GM23338 (cell line): ENCODE data around the gene SLC25A34. TPM values are rescaled to one million over a fixed set of nuclear protein-coding genes. Genes with fewer than 3 reads are reported as not detected.

ENCODE experiments used
- ATAC-seq: fragments of 200-7000 bp; cut with Tn5 transposase; 3 replicates; pipeline ENCODE4 v1.9.1; 2020
- DNase-seq: peaks from one replicate; pipeline ENCODE4 v3.0.0-alpha.2; 2015; ENCODE audit warnings: low spot score
- H2AFZ ChIP-seq: fragments of 200-600 bp; sonication (generic); 2 replicates; pipeline ENCODE4 v1.8.0; 2016; ENCODE audit warnings: antibody characterized with exemption, mild to moderate bottlenecking, moderate library complexity
- H3F3A ChIP-seq: fragments of 200-600 bp; sonication (generic); replicated peaks from 2 replicates; pipeline ENCODE4 v1.8.0; 2017; ENCODE audit warnings: antibody characterized with exemption, mixed run types, low read depth
- H3K27ac ChIP-seq: fragments of 200-600 bp; sonication (generic); 2 replicates; pipeline ENCODE4 v1.6.1; 2016; ENCODE audit warnings: low read depth
- H3K27me3 ChIP-seq: fragments of 200-600 bp; sonication (generic); 2 replicates; pipeline ENCODE4 v1.8.0; 2016; ENCODE audit warnings: mild to moderate bottlenecking, mixed run types, moderate library complexity; ENCODE audit not compliant: insufficient read depth
- H3K36me3 ChIP-seq: fragments of 200-600 bp; sonication (generic); 2 replicates; pipeline ENCODE4 v1.8.0; 2016; ENCODE audit warnings: mild to moderate bottlenecking; ENCODE audit not compliant: insufficient read depth
- H3K4me1 ChIP-seq: fragments of 200-600 bp; sonication (generic); 2 replicates; pipeline ENCODE4 v1.8.0; 2016; ENCODE audit warnings: mild to moderate bottlenecking, moderate library complexity; ENCODE audit not compliant: insufficient read depth
- H3K4me2 ChIP-seq: fragments of 200-600 bp; sonication (generic); 2 replicates; pipeline ENCODE4 v1.7.1; 2017; ENCODE audit warnings: mixed run types
- H3K4me3 ChIP-seq: fragments of 200-600 bp; sonication (generic); 2 replicates; pipeline ENCODE4 v1.6.1; 2016; ENCODE audit warnings: mixed run types
- H3K79me2 ChIP-seq: fragments of 200-600 bp; sonication (generic); replicated peaks from 2 replicates; pipeline ENCODE4 v1.8.0; 2017; ENCODE audit warnings: mild to moderate bottlenecking; ENCODE audit not compliant: insufficient read depth
- H3K9me2 ChIP-seq: fragments of 200-600 bp; sonication (generic); 2 replicates; pipeline ENCODE4 v1.8.0; 2017; ENCODE audit not compliant: insufficient read depth
- H4K20me1 ChIP-seq: fragments of 200-600 bp; sonication (generic); replicated peaks from 2 replicates; pipeline ENCODE4 v1.8.0; 2017; ENCODE audit warnings: mild to moderate bottlenecking; ENCODE audit not compliant: insufficient read depth
- H3K27ac Mint-ChIP-seq: 2 replicates; pipeline ENCODE4 v1.8.0; 2020; ENCODE audit warnings: inconsistent platforms, mild to moderate bottlenecking, moderate library complexity, mixed read lengths
- H3K27me3 Mint-ChIP-seq: 3 replicates; pipeline ENCODE4 v1.8.0; 2022; ENCODE audit warnings: low read depth, mild to moderate bottlenecking, moderate library complexity, mixed read lengths, inconsistent platforms; ENCODE audit not compliant: insufficient read depth, poor library complexity
- H3K36me3 Mint-ChIP-seq: 3 replicates; pipeline ENCODE4 v1.8.0; 2021; ENCODE audit warnings: low read depth, mild to moderate bottlenecking, inconsistent platforms, moderate library complexity, mixed read lengths
- H3K4me1 Mint-ChIP-seq: 3 replicates; pipeline ENCODE4 v1.8.0; 2020; ENCODE audit warnings: mild to moderate bottlenecking, inconsistent platforms, mixed read lengths
- H3K4me3 Mint-ChIP-seq: 3 replicates; pipeline ENCODE4 v1.8.0; 2021; ENCODE audit warnings: moderate library complexity, mild to moderate bottlenecking, inconsistent platforms, mixed read lengths
- H3K9me3 Mint-ChIP-seq: 3 replicates; pipeline ENCODE4 v1.8.0; 2020; ENCODE audit warnings: moderate library complexity, mild to moderate bottlenecking, inconsistent platforms, mixed read lengths
- CREB1 ChIP-seq: fragments of 250-450 bp; sonication (Bioruptor Pico); IDR thresholded peaks from 2 replicates; pipeline ENCODE4 v1.5.0; 2020; ENCODE audit warnings: low read depth, mild to moderate bottlenecking, moderate library complexity
- CTCF ChIP-seq, 2 experiments: fragments of 200-600 bp in 1 of 2; sonication (generic) in 1 of 2; conservative IDR thresholded peaks; 2 replicates each; pipeline versions ENCODE4 v1.5.1 to v1.6.1; 2016 to 2017; ENCODE audit warnings: antibody characterized with exemption in 2 of 2, low read depth in 2 of 2, mild to moderate bottlenecking in 2 of 2, moderate library complexity in 1 of 2
- EZH2 ChIP-seq: fragments of 200-600 bp; sonication (generic); IDR thresholded peaks from one replicate; pipeline ENCODE4 v1.8.0; 2017; ENCODE audit warnings: antibody characterized with exemption, mild to moderate bottlenecking, low read depth; ENCODE audit not compliant: unreplicated experiment
- JUNB ChIP-seq: IDR thresholded peaks from one replicate; pipeline ENCODE4 v1.6.1; 2016; ENCODE audit warnings: antibody characterized with exemption; ENCODE audit not compliant: unreplicated experiment
- NANOG ChIP-seq: IDR thresholded peaks from 2 replicates; pipeline ENCODE4 v1.6.1; 2016; ENCODE audit warnings: antibody characterized with exemption, borderline replicate concordance
- POLR2AphosphoS5 ChIP-seq: IDR thresholded peaks from 2 replicates; pipeline ENCODE4 v1.6.1; 2016; ENCODE audit warnings: antibody characterized with exemption, low read depth
- REST ChIP-seq: IDR thresholded peaks from one replicate; pipeline ENCODE4 v1.6.1; 2018; ENCODE audit warnings: antibody characterized with exemption; ENCODE audit not compliant: unreplicated experiment
- STAT1 ChIP-seq: IDR thresholded peaks from one replicate; pipeline ENCODE4 v1.6.1; 2016; ENCODE audit warnings: antibody characterized with exemption; ENCODE audit not compliant: unreplicated experiment
- ZNF114 ChIP-seq: fragments of 250-450 bp; sonication (Bioruptor Pico); IDR thresholded peaks from 2 replicates; pipeline ENCODE4 v1.5.0; 2020; ENCODE audit warnings: mild to moderate bottlenecking, moderate library complexity
- ZNF331 ChIP-seq: fragments of 250-450 bp; sonication (Bioruptor Pico); IDR thresholded peaks from 2 replicates; pipeline ENCODE4 v1.5.0; 2020; ENCODE audit warnings: low read depth, mild to moderate bottlenecking, moderate library complexity
- polyA plus RNA-seq: library from polyadenylated mRNA; unstranded; fragments of >200 nt; fragmentation: Nextera tagmentation; extraction: Ambion mirVana; gene quantifications from 2 replicates; pipeline ENCODE4 v1.2.1, GENCODE V29; 2016
- total RNA-seq: library from RNA; depleted of rRNA; stranded (reverse); fragments of >200 nt; shearing (Covaris generic); gene quantifications from 2 replicates; pipeline ENCODE4 v1.2.3, GENCODE V29; 2014
- TF ChIP-seq, protein P1 (sequence below): IDR thresholded peaks from 2 replicates; pipeline ENCODE4 v1.6.1; 2016; ENCODE audit warnings: antibody characterized with exemption

The SLC25A34 gene
- total and polyA plus RNA-seq, 2 experiments from 2014 or later: 0.11 to 3.5 TPM

DNA sequence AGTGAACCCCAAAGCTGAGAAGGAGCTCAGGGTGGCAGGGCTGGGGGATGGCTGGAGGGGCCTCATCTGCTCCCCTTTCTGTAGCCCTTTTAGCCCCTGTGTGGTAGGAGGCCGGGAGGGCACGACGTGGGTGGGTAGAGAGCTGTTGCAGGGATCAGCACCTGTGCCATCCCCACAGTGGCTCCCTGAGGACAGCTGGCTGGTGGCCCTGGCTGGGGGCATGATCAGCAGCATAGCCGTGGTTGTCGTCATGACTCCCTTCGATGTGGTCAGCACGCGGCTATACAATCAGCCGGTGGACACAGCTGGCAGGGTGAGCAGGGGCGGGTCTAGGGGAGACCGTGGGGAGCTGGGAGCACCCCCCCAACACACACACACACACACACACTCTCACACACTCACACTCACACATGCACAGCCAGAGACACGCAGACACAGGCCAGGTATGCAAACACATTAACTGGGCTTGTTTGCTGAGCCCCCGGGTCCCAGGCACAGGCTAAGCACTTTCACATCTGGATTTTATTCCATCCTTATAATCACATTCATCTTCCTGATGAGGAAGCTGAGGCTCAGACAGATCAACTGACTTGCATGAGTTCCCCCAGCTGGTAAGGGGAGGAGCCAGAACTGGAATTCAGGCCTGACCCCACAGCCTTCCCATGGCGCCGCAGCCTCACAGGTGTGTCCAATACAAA lies 2.5 kb downstream of the SLC25A34 start (continued):
- TF ChIP-seq REST (no peak), JUNB (no peak), STAT1 (no peak), NANOG (no peak), ZNF331 (no peak), EZH2 (no peak)
- TF ChIP-seq, protein P1, sequence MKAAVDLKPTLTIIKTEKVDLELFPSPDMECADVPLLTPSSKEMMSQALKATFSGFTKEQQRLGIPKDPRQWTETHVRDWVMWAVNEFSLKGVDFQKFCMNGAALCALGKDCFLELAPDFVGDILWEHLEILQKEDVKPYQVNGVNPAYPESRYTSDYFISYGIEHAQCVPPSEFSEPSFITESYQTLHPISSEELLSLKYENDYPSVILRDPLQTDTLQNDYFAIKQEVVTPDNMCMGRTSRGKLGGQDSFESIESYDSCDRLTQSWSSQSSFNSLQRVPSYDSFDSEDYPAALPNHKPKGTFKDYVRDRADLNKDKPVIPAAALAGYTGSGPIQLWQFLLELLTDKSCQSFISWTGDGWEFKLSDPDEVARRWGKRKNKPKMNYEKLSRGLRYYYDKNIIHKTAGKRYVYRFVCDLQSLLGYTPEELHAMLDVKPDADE: no peak

DNA sequence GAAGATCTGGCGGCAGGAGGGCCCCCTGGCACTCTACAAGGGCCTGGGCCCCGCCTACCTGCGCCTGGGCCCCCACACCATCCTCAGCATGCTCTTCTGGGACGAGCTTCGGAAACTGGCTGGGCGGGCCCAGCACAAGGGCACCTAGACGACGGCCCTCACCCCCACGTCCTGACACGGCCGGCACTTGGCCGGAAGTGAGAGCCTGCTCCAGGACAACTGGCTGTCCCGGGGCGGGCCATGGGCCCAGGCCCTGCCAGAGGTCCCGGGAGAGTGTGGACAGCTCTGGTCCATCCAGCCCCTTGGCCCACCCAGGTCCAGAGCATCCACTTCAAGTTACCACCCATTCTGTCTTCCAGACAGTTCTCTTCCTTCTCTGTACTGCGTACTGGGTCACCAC lies 3.2 kb downstream of the SLC25A34 start:
- H3K27me3 ChIP-seq: no peaks in the 10 kb centered on the region
- ATAC-seq (no peak), DNase-seq (no peak)
- H3K36me3 Mint-ChIP-seq: no peaks in the 10 kb centered on the region
- H3K4me2 ChIP-seq: no peak overlapping the region
- H3K79me2 ChIP-seq: no peaks in the 10 kb centered on the region
- H3K4me3 Mint-ChIP-seq: no peak overlapping the region
- no peaks in the 10 kb centered on the region for H3K9me2 ChIP-seq
- H3K4me1 Mint-ChIP-seq: peaks cover 13% of the 10 kb centered on the region
- 0 out of 2 replicates have a peak, but pooled peaks cover 9% of the 10 kb centered on the region for H3K4me1 ChIP-seq
- H3K9me3 Mint-ChIP-seq: no peaks in the 10 kb centered on the region
- 0 out of 2 replicates have a peak, but pooled peaks cover 5% of the 10 kb centered on the region for H3F3A ChIP-seq
- no peak overlapping the region for H3K27ac ChIP-seq
- peaks cover 7% of the 10 kb centered on the region for H3K27me3 Mint-ChIP-seq
- no peaks in the 10 kb centered on the region for H3K36me3 ChIP-seq
- no peak overlapping the region for H3K27ac Mint-ChIP-seq
- no peak overlapping the region for H3K4me3 ChIP-seq
- no peaks in the 10 kb centered on the region for H4K20me1 ChIP-seq
- H2AFZ ChIP-seq: no peak overlapping the region
- no peak for TF ChIP-seq CREB1 (CRISPR knock-in tag)
- TF ChIP-seq ZNF114: no peak
- TF ChIP-seq ZNF331: no peak
- TF ChIP-seq CTCF (conservative IDR thresholded peaks at IDR 0.05; ENCODE audit: low read depth in 2 of 2): no peak
- no peak for TF ChIP-seq POLR2AphosphoS5
- no peak for TF ChIP-seq EZH2
- no peak for TF ChIP-seq REST
